Measurements from ENCODE around the gene PPP1R3G.
"Not testable (repeated sequence)": the region's sequence is repeated elsewhere in the genome, so short reads cannot be mapped to it uniquely, and the experiment has no call there.

The PPP1R3G gene

GRCh38 chr6:5096482-5096881 is 11.3 kb downstream of the PPP1R3G start:
- no peak for DNase-seq

GRCh38 chr6:5098501-5099270 is 13.5 kb downstream of the PPP1R3G start:
- DNase-seq, result no peak

- DNase-seq, result no peak
These were observed 14.4 kb downstream of the PPP1R3G start for GRCh38 chr6:5099537-5099936.

DNA sequence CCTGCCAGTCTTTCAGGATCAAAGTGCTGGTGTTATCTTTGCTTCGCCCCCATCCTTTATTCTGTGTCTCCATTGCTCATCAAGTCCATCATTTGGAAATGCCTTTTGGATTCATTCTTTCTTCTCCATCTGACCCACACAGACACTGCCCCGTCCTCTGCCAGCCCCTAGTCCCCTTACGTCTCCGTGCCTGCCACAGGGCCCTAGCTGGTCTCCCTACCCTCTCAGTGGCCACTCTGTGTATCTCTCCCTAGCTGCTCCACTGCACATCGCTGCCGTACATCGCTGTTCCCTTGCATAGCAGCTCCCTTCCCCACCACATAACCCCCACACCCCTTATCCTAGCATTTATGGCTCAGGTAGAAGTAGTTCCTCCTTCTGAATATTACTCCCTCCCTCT is 15.7 kb downstream of the PPP1R3G start:
- no peak for DNase-seq

GRCh38 chr6:5102267-5102970 is 17.3 kb downstream of the PPP1R3G start:
- DNase-seq, result no peak

DNA sequence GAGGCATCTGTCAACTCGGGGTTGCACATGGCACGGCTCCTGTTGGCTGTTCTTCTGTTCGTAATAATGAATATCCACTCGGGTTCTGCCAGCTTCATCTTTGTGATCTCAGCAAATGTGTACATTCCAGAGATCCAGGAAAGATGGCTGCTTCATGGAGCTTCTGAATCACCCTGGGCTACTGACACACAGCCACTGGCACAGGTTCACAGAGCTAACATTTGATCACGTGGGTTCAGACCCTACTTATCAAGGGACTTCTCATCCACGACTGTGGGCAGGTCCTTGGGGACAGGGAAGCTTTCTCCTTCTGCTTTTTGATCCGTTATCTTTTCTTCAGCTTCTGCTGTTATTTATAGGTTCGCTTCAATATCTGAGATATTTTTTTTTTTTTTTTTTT is 18.1 kb downstream of the PPP1R3G start:
- no peak for DNase-seq

GRCh38 chr6:5104667-5105066 is 19.5 kb downstream of the PPP1R3G start:
- no peak for DNase-seq

DNA sequence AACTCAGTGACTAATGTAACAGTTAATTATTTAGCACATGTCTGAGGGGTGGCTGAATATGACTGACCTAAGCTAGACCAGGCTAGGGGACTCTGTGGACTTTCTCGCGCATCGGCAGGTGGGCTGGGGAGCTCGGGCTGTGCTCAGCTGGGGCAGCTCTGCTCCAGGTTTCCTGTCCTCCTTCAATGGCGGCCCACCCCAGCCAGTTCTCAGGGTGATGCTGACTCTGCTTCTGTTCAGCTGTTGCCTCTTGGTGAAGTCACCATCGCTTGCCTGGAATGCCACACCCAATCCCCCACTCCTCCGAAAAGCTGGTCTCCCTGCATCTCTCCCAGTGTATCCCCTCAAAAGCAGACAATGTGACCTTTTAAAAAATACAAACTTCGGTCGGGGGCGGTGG is 20.0 kb downstream of the PPP1R3G start:
- no peak for DNase-seq

DNA sequence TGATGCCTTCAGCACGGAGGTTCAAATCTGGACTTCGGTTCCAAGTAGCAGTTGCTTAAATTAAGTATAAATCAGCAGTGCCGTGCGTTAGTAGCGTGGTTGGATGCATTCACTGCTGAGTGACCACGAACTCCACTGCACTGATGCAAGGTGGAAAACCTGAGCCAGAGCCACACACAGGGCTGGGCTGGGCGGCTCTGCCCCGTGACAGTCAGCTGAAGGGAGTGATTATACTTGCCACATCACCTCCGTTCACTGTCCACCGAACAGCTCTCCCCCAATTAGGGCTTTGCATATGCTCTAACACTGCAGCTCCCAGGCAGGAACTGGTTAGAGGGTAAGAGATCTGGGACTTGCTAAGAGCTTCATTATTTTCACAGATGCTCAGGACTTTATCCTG is 22.2 kb downstream of the PPP1R3G start:
- DNase-seq, result no peak

DNA sequence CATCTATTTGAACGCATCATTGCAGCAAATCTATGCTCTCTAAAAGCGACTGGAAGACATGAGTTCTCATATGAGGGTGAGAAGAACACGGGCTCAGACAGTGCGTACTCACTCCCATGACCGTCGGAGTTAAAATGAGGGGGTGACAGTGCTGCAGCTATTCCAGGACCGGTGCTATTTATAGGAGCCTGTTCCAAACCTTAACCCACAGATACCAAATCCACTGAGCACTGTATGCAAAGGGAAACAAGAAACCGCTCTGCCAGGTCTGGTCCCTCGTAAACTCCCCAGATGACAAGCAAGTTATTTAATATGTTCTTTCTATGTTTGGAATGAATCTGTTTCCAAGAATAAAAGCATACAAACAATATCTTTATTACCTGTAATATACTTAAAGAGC is 22.9 kb downstream of the PPP1R3G start:
- no peak for DNase-seq

DNA sequence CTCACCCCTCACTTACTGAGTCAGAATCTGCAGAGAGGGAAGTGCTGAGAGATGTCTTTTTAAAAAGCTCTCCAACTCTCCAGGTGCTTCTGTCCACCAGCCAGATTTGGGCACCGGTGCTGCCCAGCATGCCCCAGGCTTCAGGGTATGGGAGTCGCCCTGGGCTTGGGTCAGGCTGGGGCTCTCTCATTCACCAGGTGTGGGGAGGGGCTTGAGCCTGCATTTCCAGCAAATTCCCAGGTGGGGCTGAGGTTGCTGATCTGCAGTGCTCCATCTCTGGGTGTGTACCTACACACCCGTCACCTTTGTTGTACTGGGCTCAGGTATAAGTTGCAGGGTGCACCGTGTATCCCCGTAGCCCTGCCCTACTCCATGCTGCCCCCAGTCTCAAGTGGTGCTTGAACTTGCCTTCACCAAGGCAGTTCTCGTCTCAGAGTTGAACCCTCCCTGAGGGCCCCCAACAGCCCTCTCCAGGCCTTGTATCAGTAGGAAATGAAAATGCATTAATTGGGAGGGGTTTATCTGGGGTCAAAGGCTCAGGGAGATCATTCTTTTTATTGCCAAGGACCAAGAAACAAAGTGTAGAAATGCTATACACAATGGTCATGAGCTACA is 23.5 kb downstream of the PPP1R3G start:
- no peak for DNase-seq

DNA sequence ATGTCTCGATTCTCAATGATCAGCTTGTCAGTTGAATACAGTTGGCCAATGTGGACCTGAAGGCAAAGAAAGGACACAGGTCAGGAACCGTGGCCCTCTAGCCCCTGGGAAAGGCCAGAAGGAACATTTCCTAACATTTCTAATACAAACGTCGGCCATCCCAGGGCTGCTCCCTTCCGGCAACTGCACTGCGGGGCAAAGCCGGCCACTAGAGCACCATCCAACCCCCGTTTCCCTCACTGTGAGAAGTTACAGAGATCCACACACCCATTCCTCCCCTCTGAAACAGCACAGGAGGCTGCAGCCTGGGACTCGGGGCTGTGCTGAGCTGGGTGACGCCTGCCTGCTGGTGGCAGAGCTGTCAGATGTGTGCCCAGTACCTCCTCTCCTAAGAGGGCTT is 24.3 kb downstream of the PPP1R3G start:
- no peak for DNase-seq

DNA sequence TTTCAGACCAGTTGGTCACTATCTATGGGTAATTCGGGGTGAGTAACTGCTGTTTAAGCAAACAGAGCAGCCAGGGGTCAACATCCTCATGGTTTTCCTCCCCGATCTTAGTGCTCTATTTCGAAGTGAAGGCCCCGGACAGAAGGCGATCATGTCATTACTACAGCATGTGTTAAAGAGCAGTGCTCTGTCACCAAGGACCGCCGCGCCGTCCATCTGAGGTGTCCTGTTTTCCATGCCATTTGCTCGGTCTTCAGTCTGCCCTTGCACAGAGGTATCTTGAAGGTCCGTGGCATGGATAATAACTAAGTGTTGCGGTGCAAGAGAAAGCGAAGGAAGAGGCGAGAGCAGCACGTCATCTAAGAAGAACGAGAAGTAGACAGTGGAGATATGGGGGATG is 25.1 kb downstream of the PPP1R3G start:
- DNase-seq, result no peak

- no peak for DNase-seq
These were observed 26.5 kb downstream of the PPP1R3G start for GRCh38 chr6:5111626-5112025.

DNA sequence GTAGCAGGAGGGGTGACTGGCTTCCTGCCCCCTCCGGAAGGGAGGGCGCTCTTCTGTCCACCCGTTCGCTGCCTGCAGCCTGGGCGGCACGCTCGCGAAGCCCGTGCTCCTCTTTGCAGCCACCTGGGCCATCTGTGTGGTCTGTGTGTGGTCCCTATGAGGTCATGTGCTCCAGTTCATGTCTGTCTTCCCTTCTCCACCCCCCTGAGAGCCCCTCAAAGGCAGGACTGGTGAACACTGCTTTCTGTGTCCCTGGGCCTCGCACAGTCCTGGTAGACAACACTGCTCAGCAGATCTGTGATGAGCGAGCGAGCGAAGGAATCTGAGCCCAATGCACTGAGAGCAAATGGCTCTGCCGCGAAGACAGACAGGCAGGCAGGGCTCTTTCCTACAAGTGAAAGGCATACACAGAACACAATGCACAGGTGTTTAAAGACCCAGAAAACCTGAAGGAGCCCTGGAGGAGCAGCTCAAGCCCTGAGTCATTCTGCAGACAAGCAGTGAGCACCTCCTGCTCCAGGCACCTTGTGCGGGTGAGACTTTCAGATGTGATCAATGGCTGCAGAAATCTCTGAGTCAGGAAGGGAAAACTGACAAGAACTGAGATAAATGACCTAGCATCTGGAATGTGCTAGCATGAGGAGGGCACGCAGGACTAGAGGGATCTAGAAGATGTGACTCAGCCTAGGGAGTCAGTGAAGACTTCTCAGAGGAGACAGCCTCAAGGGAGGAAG is 27.1 kb downstream of the PPP1R3G start:
- DNase-seq, result no peak

GRCh38 chr6:5113096-5113495 is 28.0 kb downstream of the PPP1R3G start:
- DNase-seq, result no peak

DNA sequence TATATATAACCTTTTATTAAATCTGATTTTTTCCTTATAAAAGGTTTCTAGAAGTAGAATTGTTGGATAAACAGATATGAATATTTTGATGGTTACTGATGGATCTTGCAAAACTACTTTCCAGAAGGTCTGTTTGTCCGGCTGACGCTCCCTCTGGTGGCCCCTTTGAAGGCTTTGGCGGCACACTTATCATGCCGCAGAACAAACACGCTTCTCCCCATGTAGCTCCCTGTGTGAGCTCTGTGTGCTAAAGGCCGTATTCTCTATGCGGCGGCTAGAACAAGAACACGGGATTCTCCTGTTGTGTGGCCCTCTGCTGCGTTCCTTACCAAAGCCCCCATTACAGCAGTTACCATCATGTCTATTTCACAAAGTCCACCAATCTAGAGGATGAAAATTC is 30.0 kb downstream of the PPP1R3G start:
- no peak for DNase-seq

DNA sequence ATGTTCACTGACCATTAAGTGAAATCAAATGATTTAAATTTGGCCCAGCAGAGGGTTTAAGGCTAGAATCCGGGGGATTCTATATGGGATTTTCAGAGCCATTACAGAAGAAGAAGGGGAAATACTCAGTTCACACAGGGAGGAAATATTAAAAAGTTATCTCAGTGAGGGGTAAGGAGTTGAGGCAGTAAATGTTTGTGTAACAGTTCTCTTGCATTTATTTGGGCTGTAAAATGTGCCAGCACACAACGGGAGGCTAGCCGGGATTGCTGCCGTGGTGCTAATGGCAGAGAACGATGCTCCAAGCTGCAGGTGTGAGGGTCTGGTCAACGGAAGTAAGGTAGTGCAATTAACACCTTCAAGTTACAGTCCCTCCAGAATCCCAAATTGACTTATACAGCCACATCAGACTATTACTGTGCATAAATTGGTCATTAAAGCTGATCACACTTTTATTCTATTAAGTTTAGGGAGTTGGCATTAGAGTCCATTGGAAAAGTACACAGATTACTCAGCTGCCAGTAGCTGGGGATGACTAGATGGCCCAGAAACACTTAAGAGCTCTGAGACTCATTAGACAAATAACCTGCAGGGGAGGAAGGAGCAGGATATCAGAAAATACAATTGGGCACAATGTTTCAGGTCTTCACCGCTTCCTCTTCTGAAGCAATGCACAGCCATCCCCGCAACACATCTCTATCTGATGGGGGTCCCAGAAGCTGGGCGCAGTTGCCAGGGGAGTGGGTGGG is 31.3 kb downstream of the PPP1R3G start:
- no peak for DNase-seq

DNA sequence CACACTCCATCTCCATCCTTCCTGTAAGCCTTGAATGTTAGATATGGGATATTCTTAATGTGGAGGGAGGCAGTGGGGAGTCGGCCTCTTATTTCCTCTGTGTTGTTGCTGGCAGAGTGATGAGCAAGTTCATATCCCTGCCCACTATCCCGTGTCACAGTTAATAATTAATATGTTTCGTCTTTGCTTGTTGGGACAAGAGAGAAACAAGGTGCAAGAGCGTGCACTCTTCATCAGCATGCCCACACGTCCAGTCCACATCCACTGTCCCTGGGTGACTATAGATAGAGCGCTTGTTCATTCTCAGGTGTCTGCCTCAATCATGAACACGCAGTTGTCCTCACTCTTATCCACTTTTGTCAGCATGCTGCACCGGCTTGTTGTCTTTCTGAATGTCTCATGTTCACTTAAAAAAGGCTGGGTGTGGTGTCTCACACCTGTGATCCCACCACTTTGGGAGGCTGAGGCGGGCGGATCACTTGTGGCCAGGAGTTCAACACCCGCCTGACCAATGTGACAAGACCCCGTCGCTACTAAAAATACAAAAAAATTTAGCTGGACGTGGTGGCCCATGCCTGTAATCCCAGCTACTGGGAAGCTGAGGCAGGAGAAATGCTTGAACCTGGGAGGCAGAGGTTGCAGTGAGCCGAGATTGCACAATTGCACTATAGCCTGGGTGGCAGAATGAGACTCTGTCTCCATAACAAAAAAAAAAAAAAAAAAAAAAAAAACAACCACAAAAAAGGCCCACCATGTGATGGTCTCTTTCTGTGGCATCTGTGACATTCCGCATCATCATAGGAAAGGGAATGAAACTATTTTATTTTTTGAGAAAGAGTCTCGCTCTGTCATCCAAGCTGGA is 34.2 kb downstream of the PPP1R3G start:
- DNase-seq, result no peak

GRCh38 chr6:5120011-5120410 is 34.9 kb downstream of the PPP1R3G start:
- DNase-seq, result no peak

DNA sequence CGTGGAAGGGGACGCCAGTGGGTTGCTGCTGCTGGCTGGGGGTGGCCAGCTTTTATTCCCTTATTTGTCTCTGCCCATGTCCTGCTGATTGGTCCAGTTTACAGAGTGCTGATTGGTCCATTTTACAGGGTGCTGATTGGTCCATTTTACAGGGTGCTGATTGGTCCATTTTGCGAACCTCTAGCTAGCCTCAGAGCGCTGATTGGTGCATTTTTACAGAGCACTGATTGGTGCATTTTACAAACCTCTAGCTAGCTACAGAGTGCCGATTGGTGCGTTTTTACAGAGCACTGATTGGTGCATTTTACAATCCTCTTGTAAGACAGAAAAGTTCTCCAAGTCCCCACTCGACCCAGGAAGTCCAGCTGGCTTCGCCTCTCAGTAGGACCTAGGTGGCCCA is 35.4 kb downstream of the PPP1R3G start:
- DNase-seq, result not testable (repeated sequence)

DNA sequence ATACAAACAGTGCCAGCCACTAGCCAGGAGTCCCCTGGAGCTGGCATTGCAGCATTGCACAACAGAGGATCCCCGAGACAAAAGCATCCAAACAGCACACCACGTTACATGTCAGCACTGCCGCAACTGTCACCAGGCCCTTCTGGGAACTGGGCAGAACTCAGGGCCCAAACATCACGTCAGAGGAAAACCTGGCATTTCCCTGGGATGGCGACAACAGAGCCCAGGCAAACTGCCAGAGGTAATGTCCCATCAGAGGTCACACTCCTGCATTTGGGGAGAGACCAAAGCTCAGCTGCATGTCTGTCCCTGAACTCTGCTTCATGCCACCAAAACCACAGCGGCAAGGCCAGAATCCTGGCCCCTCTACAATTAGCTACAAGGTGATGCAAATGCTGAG is 36.3 kb downstream of the PPP1R3G start:
- no peak for DNase-seq

Data from DMS153 (cell line).